OCI-LY1 (cell line): Measurements from ENCODE around the gene GUCY1B1.

ENCODE experiments used
- H2AFZ ChIP-seq: fragments of 200-600 bp; sonication (generic), shearing (Covaris generic); 2 replicates; pipeline ENCODE4 v1.6.0; 2014; ENCODE audit warnings: antibody characterized with exemption, mild to moderate bottlenecking, low read length
- H3F3A ChIP-seq: fragments of 200-600 bp; sonication (generic), shearing (Covaris generic); 2 replicates; pipeline ENCODE4 v1.6.0; 2014; ENCODE audit warnings: mild to moderate bottlenecking, antibody characterized with exemption, low read length, moderate library complexity; ENCODE audit not compliant: insufficient read depth
- H3K27ac ChIP-seq: fragments of 200-600 bp; sonication (generic); 2 replicates; pipeline ENCODE4 v1.5.1; 2014; ENCODE audit warnings: low read length, mixed run types, mild to moderate bottlenecking, low read depth; ENCODE audit not compliant: poor library complexity, severe bottlenecking
- H3K27me3 ChIP-seq: fragments of 200-600 bp; sonication (generic); 2 replicates; pipeline ENCODE4 v1.6.0; 2014; ENCODE audit warnings: antibody characterized with exemption, mild to moderate bottlenecking, low read length, moderate library complexity; ENCODE audit not compliant: insufficient read depth
- H3K36me3 ChIP-seq: fragments of 200-600 bp; sonication (generic); 2 replicates; pipeline ENCODE4 v1.6.1; 2014; ENCODE audit warnings: mild to moderate bottlenecking, antibody characterized with exemption, low read length, moderate library complexity, mixed read lengths; ENCODE audit not compliant: insufficient read depth
- H3K4me1 ChIP-seq: fragments of 200-600 bp; sonication (generic); 2 replicates; pipeline ENCODE4 v1.5.1; 2014; ENCODE audit warnings: mild to moderate bottlenecking, low read length, moderate library complexity; ENCODE audit not compliant: insufficient read depth, severe bottlenecking
- H3K4me2 ChIP-seq: fragments of 200-600 bp; sonication (generic), shearing (Covaris generic); 2 replicates; pipeline ENCODE4 v1.6.1; 2014; ENCODE audit warnings: low read length
- H3K4me3 ChIP-seq: fragments of 200-600 bp; sonication (generic); 2 replicates; pipeline ENCODE4 v1.5.1; 2014; ENCODE audit warnings: low read length, low read depth, mild to moderate bottlenecking, mixed read lengths; ENCODE audit not compliant: poor library complexity, severe bottlenecking
- H3K79me2 ChIP-seq: fragments of 200-600 bp; shearing (Covaris generic); 2 replicates; pipeline ENCODE4 v1.6.1; 2016; ENCODE audit warnings: mixed run types, low read length, mixed read lengths; ENCODE audit not compliant: insufficient read depth
- H3K9ac ChIP-seq: fragments of 200-600 bp; sonication (generic), shearing (Covaris generic); 2 replicates; pipeline ENCODE4 v1.6.1; 2014; ENCODE audit warnings: mild to moderate bottlenecking, low read length, mixed read lengths
- H3K9me2 ChIP-seq: fragments of 200-600 bp; sonication (generic), shearing (Covaris generic); 2 replicates; pipeline ENCODE4 v1.6.1; 2014; ENCODE audit warnings: low read depth, mild to moderate bottlenecking, low read length, mixed read lengths
- H3K9me3 ChIP-seq: fragments of 200-600 bp; shearing (Covaris generic); 2 replicates; pipeline ENCODE4 v1.6.1; 2014; ENCODE audit warnings: low read length, mixed read lengths
- H4K20me1 ChIP-seq: fragments of 200-600 bp; sonication (generic), shearing (Covaris generic); 2 replicates; pipeline ENCODE4 v1.6.0; 2016; ENCODE audit warnings: mild to moderate bottlenecking, low read length; ENCODE audit not compliant: insufficient read depth
- EZH2 ChIP-seq: fragments of 200-600 bp; sonication (generic), shearing (Covaris generic); IDR thresholded peaks from 2 replicates; pipeline ENCODE4 v1.8.0; 2017; ENCODE audit warnings: borderline replicate concordance, mixed run types, mild to moderate bottlenecking, antibody characterized with exemption, low read length, moderate library complexity, mixed read lengths
- TF ChIP-seq, protein P1 (sequence below): fragments of 200-600 bp; sonication (generic), shearing (Covaris generic); IDR thresholded peaks from 2 replicates; pipeline ENCODE4 v1.5.1; 2017; ENCODE audit warnings: mild to moderate bottlenecking, antibody characterized with exemption, low read length, moderate library complexity, mixed read lengths

GUCY1B1 gene

DNA sequence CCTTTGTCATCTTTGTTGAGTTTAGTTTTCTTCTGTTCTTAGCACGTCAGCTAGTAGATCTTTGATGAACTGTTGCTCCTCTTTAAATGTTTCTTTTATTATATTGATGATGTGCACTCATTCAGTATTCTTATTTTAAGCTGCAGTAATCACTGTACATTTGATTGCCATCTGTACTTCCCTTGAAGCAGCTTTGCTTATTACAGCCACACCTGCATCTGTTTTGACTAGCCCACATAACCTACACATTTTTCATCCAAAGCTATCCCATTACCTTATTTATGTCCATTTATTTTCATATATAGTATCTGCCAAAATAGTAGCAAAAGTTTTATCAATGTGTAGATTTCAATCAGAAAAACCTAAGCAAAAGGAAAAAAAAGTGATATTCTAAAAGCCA lies 23.9 kb upstream of the GUCY1B1 start:
- Histone ChIP-seq H3K27me3 (no peaks in the 10 kb centered on the region), H3K36me3 (no peaks in the 10 kb centered on the region), H3K9me3 (no peaks in the 10 kb centered on the region), H2AFZ (no peak overlapping the region), H3K9ac (no peak overlapping the region), H3K79me2 (no peaks in the 10 kb centered on the region), H3K4me3 (no peak overlapping the region), H4K20me1 (no peaks in the 10 kb centered on the region), H3K27ac (no peak overlapping the region), H3K4me1 (no peaks in the 10 kb centered on the region), H3F3A (no peaks in the 10 kb centered on the region), H3K4me2 (no peak overlapping the region), H3K9me2 (no peaks in the 10 kb centered on the region)
- TF ChIP-seq, protein P1, sequence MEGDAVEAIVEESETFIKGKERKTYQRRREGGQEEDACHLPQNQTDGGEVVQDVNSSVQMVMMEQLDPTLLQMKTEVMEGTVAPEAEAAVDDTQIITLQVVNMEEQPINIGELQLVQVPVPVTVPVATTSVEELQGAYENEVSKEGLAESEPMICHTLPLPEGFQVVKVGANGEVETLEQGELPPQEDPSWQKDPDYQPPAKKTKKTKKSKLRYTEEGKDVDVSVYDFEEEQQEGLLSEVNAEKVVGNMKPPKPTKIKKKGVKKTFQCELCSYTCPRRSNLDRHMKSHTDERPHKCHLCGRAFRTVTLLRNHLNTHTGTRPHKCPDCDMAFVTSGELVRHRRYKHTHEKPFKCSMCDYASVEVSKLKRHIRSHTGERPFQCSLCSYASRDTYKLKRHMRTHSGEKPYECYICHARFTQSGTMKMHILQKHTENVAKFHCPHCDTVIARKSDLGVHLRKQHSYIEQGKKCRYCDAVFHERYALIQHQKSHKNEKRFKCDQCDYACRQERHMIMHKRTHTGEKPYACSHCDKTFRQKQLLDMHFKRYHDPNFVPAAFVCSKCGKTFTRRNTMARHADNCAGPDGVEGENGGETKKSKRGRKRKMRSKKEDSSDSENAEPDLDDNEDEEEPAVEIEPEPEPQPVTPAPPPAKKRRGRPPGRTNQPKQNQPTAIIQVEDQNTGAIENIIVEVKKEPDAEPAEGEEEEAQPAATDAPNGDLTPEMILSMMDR = no peak
- no peak for TF ChIP-seq EZH2

DNA sequence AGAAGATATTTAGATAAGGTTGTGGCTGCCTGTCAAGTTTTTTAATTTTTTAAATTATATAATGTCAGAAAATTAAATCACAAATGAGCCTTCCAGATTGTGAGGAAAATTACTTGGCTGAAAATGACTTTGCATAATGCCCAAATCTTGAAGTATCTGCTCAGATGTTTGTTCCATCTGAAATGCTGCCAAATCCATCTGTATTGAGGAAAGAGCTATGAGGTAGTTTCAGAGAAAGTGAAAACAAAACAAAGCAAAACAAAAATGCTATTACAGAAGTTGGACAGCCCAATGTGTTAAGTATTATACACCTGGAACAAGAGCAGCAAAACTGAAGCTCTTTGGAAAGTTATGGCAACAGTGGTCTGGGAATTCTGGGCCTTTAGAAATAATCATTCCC lies 23.3 kb upstream of the GUCY1B1 start:
- no peaks in the 10 kb centered on the region for H3F3A ChIP-seq
- no peak overlapping the region for H3K4me3 ChIP-seq
- H3K36me3 ChIP-seq = no peaks in the 10 kb centered on the region
- no peaks in the 10 kb centered on the region for H3K9me2 ChIP-seq
- TF ChIP-seq EZH2 = no peak
- TF ChIP-seq, protein P1 = no peak
- no peaks in the 10 kb centered on the region for H4K20me1 ChIP-seq
- no peaks in the 10 kb centered on the region for H3K79me2 ChIP-seq
- no peaks in the 10 kb centered on the region for H3K9me3 ChIP-seq
- no peak overlapping the region for H2AFZ ChIP-seq
- H3K27me3 ChIP-seq = no peaks in the 10 kb centered on the region
- H3K9ac ChIP-seq = no peak overlapping the region
- H3K4me1 ChIP-seq = no peaks in the 10 kb centered on the region
- H3K4me2 ChIP-seq = no peak overlapping the region
- no peak overlapping the region for H3K27ac ChIP-seq

DNA sequence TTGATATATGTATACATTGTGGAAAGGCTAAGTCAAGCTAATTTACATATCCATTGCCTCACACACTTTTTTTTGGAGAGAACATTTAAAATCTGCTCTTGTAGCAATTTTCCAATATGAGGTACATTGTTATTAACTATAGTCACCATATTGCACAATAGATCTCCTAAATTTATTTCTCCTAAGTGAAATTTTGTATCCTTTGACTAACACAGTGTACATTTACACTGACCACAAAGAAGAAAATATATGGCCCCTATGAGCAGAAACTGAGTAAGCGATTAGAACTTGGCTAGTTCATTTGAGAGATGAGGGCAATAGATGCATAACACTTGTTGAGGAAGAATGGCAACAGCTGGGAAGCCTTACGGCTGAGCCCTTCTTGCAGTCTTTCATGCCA lies 20.3 kb upstream of the GUCY1B1 start:
- Histone ChIP-seq H3K4me3 (no peak overlapping the region), H3K4me2 (no peak overlapping the region), H3K79me2 (no peaks in the 10 kb centered on the region), H3K27ac (no peak overlapping the region), H2AFZ (no peak overlapping the region), H3F3A (no peaks in the 10 kb centered on the region), H3K36me3 (no peaks in the 10 kb centered on the region), H3K9me2 (no peaks in the 10 kb centered on the region), H3K4me1 (no peaks in the 10 kb centered on the region), H3K9me3 (no peaks in the 10 kb centered on the region), H3K27me3 (no peaks in the 10 kb centered on the region), H4K20me1 (no peaks in the 10 kb centered on the region), H3K9ac (no peak overlapping the region)
- TF ChIP-seq, protein P1 = no peak
- TF ChIP-seq EZH2 = no peak
